PC-9 (cell line): ENCODE results near the gene MAGI3.

Source experiments
- EZH2 ChIP-seq: fragments of 200-600 bp; sonication (generic); IDR thresholded peaks from 2 replicates; pipeline ENCODE4 v1.8.0; 2017; ENCODE audit warnings: antibody characterized with exemption, low read depth
- TF ChIP-seq, protein P1 (sequence below): fragments of 200-600 bp; sonication (generic); conservative IDR thresholded peaks from 2 replicates; pipeline ENCODE4 v1.6.1; 2017; ENCODE audit warnings: mixed run types, antibody characterized with exemption, mild to moderate bottlenecking, moderate library complexity

DNA sequence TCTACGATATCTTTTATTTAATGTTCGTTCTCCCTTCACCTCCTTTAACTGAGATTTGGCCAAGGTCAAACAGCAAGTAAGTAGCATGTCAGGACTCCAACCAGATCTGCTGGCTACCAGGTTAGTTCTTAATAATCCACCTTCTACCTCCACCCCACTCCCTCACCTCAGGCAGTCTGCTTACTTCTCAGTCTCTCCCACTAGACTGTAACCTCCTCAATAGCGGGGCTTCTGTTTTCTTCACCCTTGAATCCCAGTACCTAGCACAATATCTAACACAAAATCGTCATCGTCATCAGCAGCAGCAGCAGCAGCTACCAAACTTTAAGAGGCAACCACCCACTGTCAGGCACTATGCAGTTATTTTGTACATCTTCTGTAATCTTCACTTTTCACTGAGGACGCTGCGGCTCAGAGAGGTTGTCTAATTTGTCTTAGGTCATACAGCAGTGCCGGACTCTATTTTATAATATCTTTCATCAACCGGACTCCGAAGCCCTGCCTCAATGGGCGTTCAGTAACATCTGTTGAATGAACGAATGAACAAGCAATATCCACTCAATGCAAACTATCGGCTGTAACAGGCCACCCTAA is 859 bp upstream of the MAGI3 start:
- TF ChIP-seq, protein P1, sequence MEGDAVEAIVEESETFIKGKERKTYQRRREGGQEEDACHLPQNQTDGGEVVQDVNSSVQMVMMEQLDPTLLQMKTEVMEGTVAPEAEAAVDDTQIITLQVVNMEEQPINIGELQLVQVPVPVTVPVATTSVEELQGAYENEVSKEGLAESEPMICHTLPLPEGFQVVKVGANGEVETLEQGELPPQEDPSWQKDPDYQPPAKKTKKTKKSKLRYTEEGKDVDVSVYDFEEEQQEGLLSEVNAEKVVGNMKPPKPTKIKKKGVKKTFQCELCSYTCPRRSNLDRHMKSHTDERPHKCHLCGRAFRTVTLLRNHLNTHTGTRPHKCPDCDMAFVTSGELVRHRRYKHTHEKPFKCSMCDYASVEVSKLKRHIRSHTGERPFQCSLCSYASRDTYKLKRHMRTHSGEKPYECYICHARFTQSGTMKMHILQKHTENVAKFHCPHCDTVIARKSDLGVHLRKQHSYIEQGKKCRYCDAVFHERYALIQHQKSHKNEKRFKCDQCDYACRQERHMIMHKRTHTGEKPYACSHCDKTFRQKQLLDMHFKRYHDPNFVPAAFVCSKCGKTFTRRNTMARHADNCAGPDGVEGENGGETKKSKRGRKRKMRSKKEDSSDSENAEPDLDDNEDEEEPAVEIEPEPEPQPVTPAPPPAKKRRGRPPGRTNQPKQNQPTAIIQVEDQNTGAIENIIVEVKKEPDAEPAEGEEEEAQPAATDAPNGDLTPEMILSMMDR, result no peak
- TF ChIP-seq EZH2, result no peak
